IMR-90 (cell line): ENCODE measurements around the gene MAFG. TPM values are rescaled to one million over a fixed set of nuclear protein-coding genes. Genes with fewer than 3 reads are reported as not detected.
A peak's percentile ranks its signal among the peaks of the same experiment; 100 is the strongest.

Experiments used
- ATAC-seq: fragments of 200-7000 bp; cut with Tn5 transposase; 2 replicates; pipeline ENCODE4 v1.9.1; 2020; ENCODE audit warnings: low read depth, mild to moderate bottlenecking, moderate library complexity
- BruUV-seq: library from RNA; stranded (reverse); fragments of 400-500 nt; replicated peaks from 2 replicates; lab custom pipeline; 2021; lab: Mats Ljungman, UMichigan
- CTCF ChIA-PET: fragments of 300-600 bp; formaldehyde crosslinking; extraction: SDS; loops from one replicate; lab custom pipeline; 2021; ENCODE audit warnings: antibody characterized with exemption; lab: Yijun Ruan, JAX
- POLR2A ChIA-PET: fragments of 300-600 bp; sonication (Branson Sonifier 250); formaldehyde crosslinking; loops from one replicate; lab custom pipeline; 2022; ENCODE audit warnings: antibody characterized with exemption; ENCODE audit not compliant: unreplicated experiment; lab: Charles Lee
- DNase-seq: peaks from one replicate; pipeline ENCODE4 v3.0.0; 2013
- H2AFZ ChIP-seq: replicated peaks from 2 replicates; pipeline ENCODE3; 2013; ENCODE audit warnings: low read length, mild to moderate bottlenecking; ENCODE audit not compliant: poor library complexity
- H2AK5ac ChIP-seq: 2 replicates; pipeline ENCODE4 v1.6.1; 2013; ENCODE audit warnings: low read depth, low read length, inconsistent platforms
- H2AK9ac ChIP-seq: replicated peaks from 2 replicates; pipeline ENCODE3; 2013; ENCODE audit warnings: mild to moderate bottlenecking, low read depth, low read length, moderate library complexity; ENCODE audit not compliant: poor library complexity
- H2BK120ac ChIP-seq: 2 replicates; pipeline ENCODE4 v1.6.1; 2013; ENCODE audit warnings: low read depth, low read length, inconsistent platforms
- H2BK15ac ChIP-seq: 3 replicates; pipeline ENCODE4 v1.6.1; 2013; ENCODE audit warnings: low read depth, low read length, inconsistent platforms
- H2BK20ac ChIP-seq: 2 replicates; pipeline ENCODE4 v1.6.1; 2013; ENCODE audit warnings: low read depth, mild to moderate bottlenecking, inconsistent platforms, low read length, moderate library complexity
- H2BK5ac ChIP-seq: 2 replicates; pipeline ENCODE4 v1.6.1; 2013; ENCODE audit warnings: mild to moderate bottlenecking, low read depth, low read length, inconsistent platforms; ENCODE audit not compliant: poor library complexity, severe bottlenecking
- H3K14ac ChIP-seq: replicated peaks from 2 replicates; pipeline ENCODE4 v1.6.1; 2013; ENCODE audit warnings: low read depth, low read length, inconsistent platforms
- H3K18ac ChIP-seq: 2 replicates; pipeline ENCODE4 v1.6.1; 2013; ENCODE audit warnings: low read depth, low read length, control low read depth
- H3K23ac ChIP-seq: 2 replicates; pipeline ENCODE4 v1.6.1; 2013; ENCODE audit warnings: low read depth, low read length, inconsistent platforms
- H3K27ac ChIP-seq: 2 replicates; pipeline ENCODE4 v1.5.1; 2013; ENCODE audit warnings: mild to moderate bottlenecking, control low read depth, low read length; ENCODE audit not compliant: insufficient read depth
- H3K27me3 ChIP-seq: 2 replicates; pipeline ENCODE4 v1.6.1; 2013; ENCODE audit warnings: low read length; ENCODE audit not compliant: control insufficient read depth, insufficient read depth
- H3K36me3 ChIP-seq: 2 replicates; pipeline ENCODE4 v1.6.1; 2013; ENCODE audit warnings: low read length, mixed read lengths; ENCODE audit not compliant: control insufficient read depth, insufficient read depth
- H3K4ac ChIP-seq: 2 replicates; pipeline ENCODE4 v1.6.1; 2013; ENCODE audit warnings: low read depth, low read length, inconsistent platforms
- H3K4me1 ChIP-seq: 2 replicates; pipeline ENCODE4 v1.6.1; 2013; ENCODE audit warnings: low read length, mixed read lengths; ENCODE audit not compliant: control insufficient read depth, insufficient read depth
- H3K4me2 ChIP-seq: 2 replicates; pipeline ENCODE4 v1.6.1; 2013; ENCODE audit warnings: low read depth, mild to moderate bottlenecking, control low read depth, low read length, moderate library complexity
- H3K4me3 ChIP-seq: 2 replicates; pipeline ENCODE4 v1.5.1; 2013; ENCODE audit warnings: low read depth, mild to moderate bottlenecking, control low read depth, low read length, moderate library complexity; ENCODE audit not compliant: insufficient read depth
- H3K56ac ChIP-seq: 2 replicates; pipeline ENCODE4 v1.6.1; 2013; ENCODE audit warnings: low read length, inconsistent platforms; ENCODE audit not compliant: insufficient read depth; ENCODE audit errors: extremely low read depth
- H3K79me1 ChIP-seq, 2 experiments: 2 replicates each; pipeline ENCODE4 v1.6.1; 2013; ENCODE audit warnings: low read length in 2 of 2, inconsistent platforms in 1 of 2, low read depth in 1 of 2
- H3K9ac ChIP-seq: 2 replicates; pipeline ENCODE4 v1.6.1; 2013; ENCODE audit warnings: low read depth, low read length, control low read depth
- H3K9me1 ChIP-seq: 2 replicates; pipeline ENCODE4 v1.6.1; 2013; ENCODE audit warnings: low read length, inconsistent platforms; ENCODE audit not compliant: insufficient read depth
- H3K9me3 ChIP-seq: 2 replicates; pipeline ENCODE4 v1.6.1; 2013; ENCODE audit warnings: low read length; ENCODE audit not compliant: control insufficient read depth, insufficient read depth
- H4K20me1 ChIP-seq: 2 replicates; pipeline ENCODE4 v1.6.1; 2013; ENCODE audit warnings: low read length, inconsistent platforms; ENCODE audit not compliant: insufficient read depth
- H4K5ac ChIP-seq: 2 replicates; pipeline ENCODE4 v1.6.1; 2013; ENCODE audit warnings: mild to moderate bottlenecking, low read depth, low read length, control low read depth
- H4K8ac ChIP-seq, 2 experiments: 2 replicates each; pipeline ENCODE4 v1.6.1; 2013; ENCODE audit warnings: low read depth in 2 of 2, low read length in 2 of 2, control low read depth in 1 of 2, inconsistent platforms in 1 of 2
- H4K91ac ChIP-seq: 2 replicates; pipeline ENCODE4 v1.6.1; 2013; ENCODE audit warnings: low read depth, low read length, inconsistent platforms; ENCODE audit not compliant: insufficient read depth
- BHLHE40 ChIP-seq: fragments of 150-350 bp; IDR thresholded peaks from 2 replicates; pipeline ENCODE4 v1.6.1; 2016; ENCODE audit warnings: mild to moderate bottlenecking, low read depth, low read length
- WGBS, 2 experiments: methylation state at CpG; one replicate each; pipeline versions ENCODE4 v1.1.5 to v1.1.7; 2013; ENCODE audit warnings: missing lambda C conversion rate in 2 of 2; ENCODE audit not compliant: insufficient read length in 1 of 2; ENCODE audit errors: extremely low coverage in 2 of 2; 5-methylcytosine and 5-hydroxymethylcytosine counted together
- dilution Hi-C: fragments of 300-500 bp; cut with HindIII; formaldehyde crosslinking; loops from one replicate; pipeline ENCODE4 v1.14.3; 2018; ENCODE audit warnings: low sequenced_read_pairs; ENCODE audit not compliant: unreplicated experiment
- in situ Hi-C: fragments of 300-500 bp; cut with MboI; formaldehyde crosslinking; loops from 3 replicates; pipeline ENCODE4 v1.14.3; 2019; ENCODE audit warnings: low sequenced_read_pairs, inconsistent platforms, mixed read lengths
- intact Hi-C: fragments of 100-400 bp; cut with micrococcal nuclease; formaldehyde crosslinking; loops from 2 replicates; pipeline ENCODE4 v1.10.0; 2022
- polyA plus RNA-seq, 3 experiments: library from polyadenylated mRNA; depleted of rRNA; stranded (reverse); fragments of >200 nt; gene quantifications; 2 replicates each; pipeline ENCODE4 v1.2.3, GENCODE V29; 2012; ENCODE audit warnings: low replicate concordance in 1 of 3
- total RNA-seq: library from RNA; depleted of rRNA; stranded (reverse); fragments of >200 nt; gene quantifications from 2 replicates; pipeline ENCODE4 v1.2.3, GENCODE V29; 2012
- TF ChIP-seq, protein P1 (sequence below): conservative IDR thresholded peaks from 2 replicates; pipeline ENCODE4 v1.5.1; 2012; ENCODE audit warnings: mild to moderate bottlenecking, low read depth, low read length, improper control_type of control experiment

Gene MAFG
- total and polyA plus RNA-seq, 2 of the 4 experiments (the other 2 are of a cell fraction), result 6.1 to 15.4 TPM

GRCh38 chr17:81906476-81907218 is 20.9 kb downstream of the MAFG start:
- Histone ChIP-seq H2BK15ac (no peak overlapping the region), H3K14ac (no peak overlapping the region), H4K91ac (no peak overlapping the region), H4K8ac (no peak overlapping the region), H3K4me2 (no peak overlapping the region), H3K79me1 (peaks cover 0 to 15% of the 10 kb centered on the region in 2 experiments; a peak in 2 of 4 replicates), H2BK120ac (no peak overlapping the region), H2BK20ac (no peak overlapping the region), H4K20me1 (peaks cover 8% of the 10 kb centered on the region), H3K4me1 (peaks cover 6% of the 10 kb centered on the region), H3K9me3 (no peaks in the 10 kb centered on the region), H2AK5ac (no peak overlapping the region), H3K9ac (no peak overlapping the region), H3K27ac (no peak overlapping the region), H3K36me3 (peaks cover 14% of the 10 kb centered on the region; the same call in 1 of the 2 replicates), H2BK5ac (no peak overlapping the region), H3K27me3 (no peaks in the 10 kb centered on the region), H3K56ac (no peak overlapping the region), H2AFZ (peak overlapping the region; percentile 40), H3K23ac (no peak overlapping the region), H3K4ac (no peak overlapping the region), H3K18ac (no peak overlapping the region), H2AK9ac (no peak overlapping the region), H3K4me3 (no peak overlapping the region), H3K9me1 (0 out of 2 replicates have a peak, but pooled peaks cover 4% of the 10 kb centered on the region), H4K5ac (no peak overlapping the region)
- no peak for TF ChIP-seq BHLHE40
- TF ChIP-seq, protein P1, sequence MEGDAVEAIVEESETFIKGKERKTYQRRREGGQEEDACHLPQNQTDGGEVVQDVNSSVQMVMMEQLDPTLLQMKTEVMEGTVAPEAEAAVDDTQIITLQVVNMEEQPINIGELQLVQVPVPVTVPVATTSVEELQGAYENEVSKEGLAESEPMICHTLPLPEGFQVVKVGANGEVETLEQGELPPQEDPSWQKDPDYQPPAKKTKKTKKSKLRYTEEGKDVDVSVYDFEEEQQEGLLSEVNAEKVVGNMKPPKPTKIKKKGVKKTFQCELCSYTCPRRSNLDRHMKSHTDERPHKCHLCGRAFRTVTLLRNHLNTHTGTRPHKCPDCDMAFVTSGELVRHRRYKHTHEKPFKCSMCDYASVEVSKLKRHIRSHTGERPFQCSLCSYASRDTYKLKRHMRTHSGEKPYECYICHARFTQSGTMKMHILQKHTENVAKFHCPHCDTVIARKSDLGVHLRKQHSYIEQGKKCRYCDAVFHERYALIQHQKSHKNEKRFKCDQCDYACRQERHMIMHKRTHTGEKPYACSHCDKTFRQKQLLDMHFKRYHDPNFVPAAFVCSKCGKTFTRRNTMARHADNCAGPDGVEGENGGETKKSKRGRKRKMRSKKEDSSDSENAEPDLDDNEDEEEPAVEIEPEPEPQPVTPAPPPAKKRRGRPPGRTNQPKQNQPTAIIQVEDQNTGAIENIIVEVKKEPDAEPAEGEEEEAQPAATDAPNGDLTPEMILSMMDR, result 0 out of 2 replicates have a peak, but pooled peaks have one; percentile 5
- ATAC-seq, result no peak
- BruUV-seq, result no TSS peak
- in situ Hi-C loops (no loop called here), dilution Hi-C loops (no loop called here), intact Hi-C loops (no loop called here)
- ChIA-PET POLR2A (no interaction called here), CTCF (no interaction called here)
- no peak for DNase-seq
- WGBS, 2 experiments, result 90% methylated on average over 5 of the region's 15 CpGs; no CpG with 5 or more reads in 1 of the 2 experiments
